ENCODE data around the gene MUC4. TPM values are rescaled to one million over a fixed set of nuclear protein-coding genes. Genes with fewer than 3 reads are reported as not detected.
A peak's percentile ranks its signal among the peaks of the same experiment; 100 is the strongest.

Gene MUC4
- total and polyA plus RNA-seq, 9 of the 15 experiments (the other 6 are each of a cell fraction or from before 2014, with no cell fraction given), result under 0.01 to 0.21 (median 0.10) TPM; not detected in 4

GRCh38 chr3:195697582-195698324 is 114.0 kb downstream of the MUC4 start (continued):
- TF ChIP-seq PCBP2 (IDR thresholded peaks at IDR 0.05; ENCODE audit: low read depth, low read length, poor library complexity, severe bottlenecking), result no peak
- TF ChIP-seq BHLHE40 (IDR thresholded peaks at IDR 0.05; ENCODE audit: low read length), result peak; percentile 52; the same call in 1 of the 2 replicates
- no peak for TF ChIP-seq ATF1 (CRISPR knock-in tag; IDR thresholded peaks at IDR 0.05)
- TF ChIP-seq ATF1 (tag; IDR thresholded peaks at IDR 0.05), result peak; percentile 21; the same call in 1 of the 2 replicates
- TF ChIP-seq NFIX (CRISPR knock-in tag; IDR thresholded peaks at IDR 0.05; ENCODE audit: low read depth), result no peak
- no peak for TF ChIP-seq ZBTB34 (CRISPR knock-in tag; IDR thresholded peaks at IDR 0.05)
- peak; percentile 69 for TF ChIP-seq MTA1 (IDR thresholded peaks at IDR 0.05; ENCODE audit: borderline replicate concordance)
- no peak for TF ChIP-seq ADNP (tag; IDR thresholded peaks at IDR 0.05)
- TF ChIP-seq HMG20A (CRISPR knock-in tag; conservative IDR thresholded peaks at IDR 0.05), result no peak
- no peak for TF ChIP-seq CBX1 (IDR thresholded peaks at IDR 0.05; ENCODE audit: low read depth)
- TF ChIP-seq, protein P1, sequence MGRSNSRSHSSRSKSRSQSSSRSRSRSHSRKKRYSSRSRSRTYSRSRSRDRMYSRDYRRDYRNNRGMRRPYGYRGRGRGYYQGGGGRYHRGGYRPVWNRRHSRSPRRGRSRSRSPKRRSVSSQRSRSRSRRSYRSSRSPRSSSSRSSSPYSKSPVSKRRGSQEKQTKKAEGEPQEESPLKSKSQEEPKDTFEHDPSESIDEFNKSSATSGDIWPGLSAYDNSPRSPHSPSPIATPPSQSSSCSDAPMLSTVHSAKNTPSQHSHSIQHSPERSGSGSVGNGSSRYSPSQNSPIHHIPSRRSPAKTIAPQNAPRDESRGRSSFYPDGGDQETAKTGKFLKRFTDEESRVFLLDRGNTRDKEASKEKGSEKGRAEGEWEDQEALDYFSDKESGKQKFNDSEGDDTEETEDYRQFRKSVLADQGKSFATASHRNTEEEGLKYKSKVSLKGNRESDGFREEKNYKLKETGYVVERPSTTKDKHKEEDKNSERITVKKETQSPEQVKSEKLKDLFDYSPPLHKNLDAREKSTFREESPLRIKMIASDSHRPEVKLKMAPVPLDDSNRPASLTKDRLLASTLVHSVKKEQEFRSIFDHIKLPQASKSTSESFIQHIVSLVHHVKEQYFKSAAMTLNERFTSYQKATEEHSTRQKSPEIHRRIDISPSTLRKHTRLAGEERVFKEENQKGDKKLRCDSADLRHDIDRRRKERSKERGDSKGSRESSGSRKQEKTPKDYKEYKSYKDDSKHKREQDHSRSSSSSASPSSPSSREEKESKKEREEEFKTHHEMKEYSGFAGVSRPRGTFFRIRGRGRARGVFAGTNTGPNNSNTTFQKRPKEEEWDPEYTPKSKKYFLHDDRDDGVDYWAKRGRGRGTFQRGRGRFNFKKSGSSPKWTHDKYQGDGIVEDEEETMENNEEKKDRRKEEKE (IDR thresholded peaks at IDR 0.05; ENCODE audit: borderline replicate concordance in 1 of 2, control insufficient read depth in 1 of 2, low read depth in 2 of 2, low read length in 1 of 2), result no peak
- TF ChIP-seq TRIM24 (IDR thresholded peaks at IDR 0.05), result peak; percentile 37 to 62; a peak in 1 of 4 replicates
- TF ChIP-seq HDGF (IDR thresholded peaks at IDR 0.05), result peak; percentile 93
- no peak for TF ChIP-seq ZNF184 (CRISPR knock-in tag; IDR thresholded peaks at IDR 0.05)
- 0 out of 2 replicates have a peak, but pooled peaks have one; percentile 14 for TF ChIP-seq PHB (CRISPR knock-in tag; IDR thresholded peaks at IDR 0.05)
- TF ChIP-seq CBFA2T3 (IDR thresholded peaks at IDR 0.05), result no peak
- TF ChIP-seq MEF2D (tag; conservative IDR thresholded peaks at IDR 0.05; ENCODE audit: low read depth), result no peak
- no peak for TF ChIP-seq TCF3 (CRISPR knock-in tag; IDR thresholded peaks at IDR 0.05)
- TF ChIP-seq, protein P2, sequence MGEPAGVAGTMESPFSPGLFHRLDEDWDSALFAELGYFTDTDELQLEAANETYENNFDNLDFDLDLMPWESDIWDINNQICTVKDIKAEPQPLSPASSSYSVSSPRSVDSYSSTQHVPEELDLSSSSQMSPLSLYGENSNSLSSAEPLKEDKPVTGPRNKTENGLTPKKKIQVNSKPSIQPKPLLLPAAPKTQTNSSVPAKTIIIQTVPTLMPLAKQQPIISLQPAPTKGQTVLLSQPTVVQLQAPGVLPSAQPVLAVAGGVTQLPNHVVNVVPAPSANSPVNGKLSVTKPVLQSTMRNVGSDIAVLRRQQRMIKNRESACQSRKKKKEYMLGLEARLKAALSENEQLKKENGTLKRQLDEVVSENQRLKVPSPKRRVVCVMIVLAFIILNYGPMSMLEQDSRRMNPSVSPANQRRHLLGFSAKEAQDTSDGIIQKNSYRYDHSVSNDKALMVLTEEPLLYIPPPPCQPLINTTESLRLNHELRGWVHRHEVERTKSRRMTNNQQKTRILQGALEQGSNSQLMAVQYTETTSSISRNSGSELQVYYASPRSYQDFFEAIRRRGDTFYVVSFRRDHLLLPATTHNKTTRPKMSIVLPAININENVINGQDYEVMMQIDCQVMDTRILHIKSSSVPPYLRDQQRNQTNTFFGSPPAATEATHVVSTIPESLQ (CRISPR knock-in tag; IDR thresholded peaks at IDR 0.05), result no peak
- TF ChIP-seq DPF2 (IDR thresholded peaks at IDR 0.05), result peak; percentile 90
- TF ChIP-seq TCF15 (CRISPR knock-in tag; IDR thresholded peaks at IDR 0.05), result no peak
- no peak for TF ChIP-seq ZKSCAN3 (CRISPR knock-in tag; IDR thresholded peaks at IDR 0.05)
- peak; percentile 58; the same call in 1 of the 2 replicates for TF ChIP-seq SNIP1 (IDR thresholded peaks at IDR 0.05; ENCODE audit: low read depth)

Measured in K562 (cell line).